Peyer's patch (tissue), 4 donors: ENCODE measurements around the gene RPS14.

Experiments
- CTCF ChIP-seq, 6 experiments: fragments of 450-650 bp in 4 of 6; fragments of 200-600 bp in 2 of 6; sonication (generic) in 1 of 6; IDR thresholded peaks; one replicate each; pipeline ENCODE4 v1.5.1; 2017 to 2019; ENCODE audit warnings: antibody characterized with exemption in 6 of 6, mild to moderate bottlenecking in 3 of 6, moderate library complexity in 1 of 6
- POLR2A ChIP-seq, 2 donors: fragments of 450-650 bp; IDR thresholded peaks; one replicate each; pipeline ENCODE4 v1.5.1; 2017; ENCODE audit warnings: antibody characterized with exemption in 2 of 2, mild to moderate bottlenecking in 2 of 2, moderate library complexity in 2 of 2

GRCh38 chr5:150488519-150489359, 39.2 kb upstream of the RPS14 start:
- TF ChIP-seq CTCF (IDR thresholded peaks at IDR 0.05) (no peak), POLR2A (IDR thresholded peaks at IDR 0.05) (no peak)
